Astrocyte of the cerebellum (primary cell): Measurements from ENCODE around the gene RAB20.

Experiments
- DNase-seq: peaks from one replicate; pipeline ENCODE4 v3.0.0-alpha.2; 2011; ENCODE audit warnings: low read depth
- H3K4me3 ChIP-seq: 2 replicates; pipeline ENCODE4 v1.5.1; 2011; ENCODE audit warnings: mild to moderate bottlenecking, low read depth, low read length, moderate library complexity
- CTCF ChIP-seq: IDR thresholded peaks from 2 replicates; pipeline ENCODE4 v1.5.1; 2012; ENCODE audit warnings: low read length, low read depth, moderate library complexity, mild to moderate bottlenecking; ENCODE audit errors: missing control alignments
- in situ Hi-C: cut with HindIII; loops from 2 replicates; pipeline ENCODE4 v1.10.0; 2017; ENCODE audit warnings: low sequenced_read_pairs

The RAB20 gene

GRCh38 chr13:110517505-110518225, 43.9 kb downstream of the RAB20 start:
- H3K4me3 ChIP-seq: no peak overlapping the region
- TF ChIP-seq CTCF: no peak
- DNase-seq: no peak
- in situ Hi-C loops: no loop called here

- in situ Hi-C loops: no loop called here
- DNase-seq: no peak
- TF ChIP-seq CTCF: no peak
- no peak overlapping the region for H3K4me3 ChIP-seq
These were observed 45.0 kb downstream of the RAB20 start for GRCh38 chr13:110516500-110516899.

- TF ChIP-seq CTCF: no peak
- in situ Hi-C loops: no loop called here
- no peak for DNase-seq
- no peak overlapping the region for H3K4me3 ChIP-seq
These were observed 49.3 kb downstream of the RAB20 start for GRCh38 chr13:110512198-110512740.

- TF ChIP-seq CTCF: no peak
- DNase-seq: no peak
- in situ Hi-C loops: no loop called here
- no peak overlapping the region for H3K4me3 ChIP-seq
These were observed 49.9 kb downstream of the RAB20 start for GRCh38 chr13:110511509-110512181.

GRCh38 chr13:110509971-110510786, 51.3 kb downstream of the RAB20 start:
- H3K4me3 ChIP-seq: no peak overlapping the region
- TF ChIP-seq CTCF: no peak
- in situ Hi-C loops: no loop called here
- DNase-seq: no peak

GRCh38 chr13:110509478-110509926, 52.0 kb downstream of the RAB20 start:
- DNase-seq: no peak
- H3K4me3 ChIP-seq: no peak overlapping the region
- no peak for TF ChIP-seq CTCF
- in situ Hi-C loops: no loop called here
